ENCODE measurements around the gene SERPINB2.

Gene SERPINB2

GRCh38 chr18:63894106-63894772, 6.7 kb downstream of the SERPINB2 start:
- TF ChIP-seq, protein P1, sequence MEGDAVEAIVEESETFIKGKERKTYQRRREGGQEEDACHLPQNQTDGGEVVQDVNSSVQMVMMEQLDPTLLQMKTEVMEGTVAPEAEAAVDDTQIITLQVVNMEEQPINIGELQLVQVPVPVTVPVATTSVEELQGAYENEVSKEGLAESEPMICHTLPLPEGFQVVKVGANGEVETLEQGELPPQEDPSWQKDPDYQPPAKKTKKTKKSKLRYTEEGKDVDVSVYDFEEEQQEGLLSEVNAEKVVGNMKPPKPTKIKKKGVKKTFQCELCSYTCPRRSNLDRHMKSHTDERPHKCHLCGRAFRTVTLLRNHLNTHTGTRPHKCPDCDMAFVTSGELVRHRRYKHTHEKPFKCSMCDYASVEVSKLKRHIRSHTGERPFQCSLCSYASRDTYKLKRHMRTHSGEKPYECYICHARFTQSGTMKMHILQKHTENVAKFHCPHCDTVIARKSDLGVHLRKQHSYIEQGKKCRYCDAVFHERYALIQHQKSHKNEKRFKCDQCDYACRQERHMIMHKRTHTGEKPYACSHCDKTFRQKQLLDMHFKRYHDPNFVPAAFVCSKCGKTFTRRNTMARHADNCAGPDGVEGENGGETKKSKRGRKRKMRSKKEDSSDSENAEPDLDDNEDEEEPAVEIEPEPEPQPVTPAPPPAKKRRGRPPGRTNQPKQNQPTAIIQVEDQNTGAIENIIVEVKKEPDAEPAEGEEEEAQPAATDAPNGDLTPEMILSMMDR (IDR thresholded peaks at IDR 0.05; ENCODE audit: low read depth, low read length, missing control alignments), result no peak
- no peak for DNase-seq (ENCODE audit: low read depth)

DNA sequence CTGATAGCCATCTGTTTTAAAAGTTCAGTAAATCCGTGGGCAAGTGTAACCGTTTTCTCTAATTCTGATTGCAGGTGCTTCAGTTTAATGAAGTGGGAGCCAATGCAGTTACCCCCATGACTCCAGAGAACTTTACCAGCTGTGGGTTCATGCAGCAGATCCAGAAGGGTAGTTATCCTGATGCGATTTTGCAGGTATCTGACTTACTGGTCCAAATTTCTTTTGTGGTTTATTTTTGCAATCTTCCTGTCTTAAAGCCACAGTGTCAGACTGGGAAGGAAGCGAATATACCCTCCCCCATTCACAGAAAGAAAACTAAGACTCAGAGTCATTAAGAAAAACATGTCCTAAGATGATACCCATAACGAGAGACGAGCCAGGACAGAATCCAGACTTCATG, 7.7 kb downstream of the SERPINB2 start:
- no peak for DNase-seq (ENCODE audit: low read depth)
- TF ChIP-seq, protein P1 (IDR thresholded peaks at IDR 0.05; ENCODE audit: low read depth, low read length, missing control alignments), result no peak
- H3K4me3 ChIP-seq (ENCODE audit: low read depth, low read length), result no peak overlapping the region

More at GRCh38 chr18:63894106-63894772, 6.7 kb downstream of the SERPINB2 start:
- H3K4me3 ChIP-seq (ENCODE audit: low read depth, low read length), result no peak overlapping the region

DNA sequence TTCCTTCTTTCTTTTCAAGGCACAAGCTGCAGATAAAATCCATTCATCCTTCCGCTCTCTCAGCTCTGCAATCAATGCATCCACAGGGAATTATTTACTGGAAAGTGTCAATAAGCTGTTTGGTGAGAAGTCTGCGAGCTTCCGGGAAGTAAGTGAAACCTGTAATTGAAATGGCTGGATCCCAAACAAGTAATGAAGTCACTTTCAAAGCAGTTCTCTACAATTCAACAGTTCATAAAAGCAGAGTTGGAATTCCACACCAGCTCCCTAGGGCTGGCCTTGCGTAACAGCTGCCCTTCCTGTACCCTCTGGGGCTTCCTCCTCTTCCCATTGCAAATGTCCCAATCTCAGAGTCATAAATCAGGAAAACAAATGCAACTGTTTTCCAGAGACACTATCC, 9.6 kb downstream of the SERPINB2 start:
- DNase-seq (ENCODE audit: low read depth), result no peak
- H3K4me3 ChIP-seq (ENCODE audit: low read depth, low read length), result no peak overlapping the region
- TF ChIP-seq, protein P1 (IDR thresholded peaks at IDR 0.05; ENCODE audit: low read depth, low read length, missing control alignments), result no peak

- DNase-seq (ENCODE audit: low read depth), result no peak
- TF ChIP-seq, protein P1 (IDR thresholded peaks at IDR 0.05; ENCODE audit: low read depth, low read length, missing control alignments), result no peak
- H3K4me3 ChIP-seq (ENCODE audit: low read depth, low read length), result no peak overlapping the region
Measured at GRCh38 chr18:63899206-63899605, 11.7 kb downstream of the SERPINB2 start.

- TF ChIP-seq, protein P1 (IDR thresholded peaks at IDR 0.05; ENCODE audit: low read depth, low read length, missing control alignments), result no peak
Measured at GRCh38 chr18:63903851-63904570, 16.5 kb downstream of the SERPINB2 start.

DNA sequence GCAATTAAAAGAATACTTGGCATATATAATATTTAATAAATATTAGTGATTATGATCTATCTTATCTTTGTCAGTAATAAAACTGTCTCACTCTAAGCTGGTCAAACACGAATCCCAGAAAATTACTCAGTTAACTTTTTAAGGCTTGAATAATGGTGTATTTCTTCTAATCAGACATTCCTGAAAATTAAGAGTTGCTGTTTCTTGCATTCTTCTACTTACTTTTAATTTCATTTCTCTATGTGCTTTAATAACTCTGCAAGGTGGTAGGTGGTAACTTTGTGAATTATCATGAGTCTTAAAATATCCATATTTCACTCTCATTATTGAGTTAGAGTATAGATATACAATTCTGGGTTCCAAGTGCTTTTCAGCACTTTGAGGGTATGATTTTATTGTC, 17.2 kb downstream of the SERPINB2 start:
- H3K4me3 ChIP-seq (ENCODE audit: low read depth, low read length), result no peak overlapping the region
- DNase-seq (ENCODE audit: low read depth), result no peak
- TF ChIP-seq, protein P1 (IDR thresholded peaks at IDR 0.05; ENCODE audit: low read depth, low read length, missing control alignments), result no peak

More at GRCh38 chr18:63903851-63904570, 16.5 kb downstream of the SERPINB2 start:
- no peak overlapping the region for H3K4me3 ChIP-seq (ENCODE audit: low read depth, low read length)
- no peak for DNase-seq (ENCODE audit: low read depth)

All from GM12864 (cell line).